Suprapubic skin (tissue), 4 donors: ENCODE results near the gene INS.

Source experiments
- EP300 ChIP-seq: sonication (generic); formaldehyde crosslinking; IDR thresholded peaks from one replicate; pipeline ENCODE4 v1.6.1; 2017; ENCODE audit warnings: antibody characterized with exemption
- POLR2A ChIP-seq, 2 donors: fragments of 450-650 bp; IDR thresholded peaks; one replicate each; pipeline ENCODE4 v1.6.1; 2017; ENCODE audit warnings: antibody characterized with exemption in 2 of 2, mild to moderate bottlenecking in 2 of 2, moderate library complexity in 2 of 2
- POLR2AphosphoS5 ChIP-seq, 3 donors: sonication (generic); formaldehyde crosslinking; IDR thresholded peaks; one replicate each; pipeline ENCODE4 v1.6.1; 2017; ENCODE audit warnings: antibody characterized with exemption in 3 of 3
- TF ChIP-seq, protein P1 (sequence below), 2 donors: fragments of 200-600 bp in 1 of 2; fragments of 450-650 bp in 1 of 2; sonication (generic) in 1 of 2; IDR thresholded peaks; one replicate each; pipeline ENCODE4 v1.5.1; 2016 to 2019; ENCODE audit warnings: antibody characterized with exemption in 2 of 2, mild to moderate bottlenecking in 1 of 2, moderate library complexity in 1 of 2

DNA sequence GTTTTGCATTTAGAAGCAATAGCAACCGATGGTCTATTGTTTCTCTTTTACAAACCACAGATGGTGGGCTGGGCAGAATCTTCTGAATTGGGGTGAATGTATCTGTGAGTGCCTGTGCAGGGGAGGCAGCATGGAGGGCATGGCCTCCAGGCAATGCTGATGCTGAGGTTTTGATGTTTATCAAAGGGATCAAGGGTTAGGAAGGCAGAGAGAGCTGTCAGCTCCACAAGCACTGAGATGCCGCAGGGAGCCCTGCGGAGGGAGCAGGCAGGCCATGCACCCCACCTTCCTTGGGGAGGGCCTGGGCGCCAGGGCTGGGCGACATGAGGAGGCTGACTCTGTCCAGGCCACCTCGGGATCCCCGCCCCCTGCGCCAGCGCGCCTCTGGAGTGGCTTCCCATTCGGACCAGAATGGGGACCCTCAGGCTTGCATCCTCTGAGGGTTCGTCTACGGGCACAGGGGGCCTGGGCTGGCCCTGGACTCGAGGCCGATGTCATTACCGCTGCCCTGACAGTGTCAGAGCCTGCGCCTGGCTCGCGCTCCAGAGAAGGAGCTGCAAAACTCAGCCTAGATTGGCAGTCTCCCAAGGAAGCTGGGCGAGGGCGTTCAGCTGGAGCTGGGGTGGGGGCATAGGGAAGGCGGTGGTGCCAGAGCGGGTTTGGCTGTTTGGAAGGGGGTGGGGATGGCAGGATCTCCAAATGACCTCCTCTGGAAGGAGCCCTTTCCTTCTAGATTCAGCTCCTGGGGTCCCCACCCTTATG lies 24.5 kb upstream of the INS start:
- TF ChIP-seq, protein P1, sequence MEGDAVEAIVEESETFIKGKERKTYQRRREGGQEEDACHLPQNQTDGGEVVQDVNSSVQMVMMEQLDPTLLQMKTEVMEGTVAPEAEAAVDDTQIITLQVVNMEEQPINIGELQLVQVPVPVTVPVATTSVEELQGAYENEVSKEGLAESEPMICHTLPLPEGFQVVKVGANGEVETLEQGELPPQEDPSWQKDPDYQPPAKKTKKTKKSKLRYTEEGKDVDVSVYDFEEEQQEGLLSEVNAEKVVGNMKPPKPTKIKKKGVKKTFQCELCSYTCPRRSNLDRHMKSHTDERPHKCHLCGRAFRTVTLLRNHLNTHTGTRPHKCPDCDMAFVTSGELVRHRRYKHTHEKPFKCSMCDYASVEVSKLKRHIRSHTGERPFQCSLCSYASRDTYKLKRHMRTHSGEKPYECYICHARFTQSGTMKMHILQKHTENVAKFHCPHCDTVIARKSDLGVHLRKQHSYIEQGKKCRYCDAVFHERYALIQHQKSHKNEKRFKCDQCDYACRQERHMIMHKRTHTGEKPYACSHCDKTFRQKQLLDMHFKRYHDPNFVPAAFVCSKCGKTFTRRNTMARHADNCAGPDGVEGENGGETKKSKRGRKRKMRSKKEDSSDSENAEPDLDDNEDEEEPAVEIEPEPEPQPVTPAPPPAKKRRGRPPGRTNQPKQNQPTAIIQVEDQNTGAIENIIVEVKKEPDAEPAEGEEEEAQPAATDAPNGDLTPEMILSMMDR (IDR thresholded peaks at IDR 0.05), result no peak
- TF ChIP-seq POLR2A (IDR thresholded peaks at IDR 0.05) (no peak), POLR2AphosphoS5 (IDR thresholded peaks at IDR 0.05) (no peak), EP300 (no peak)
